AG04450 (cell line): ENCODE data around the gene IQCB1. TPM values are rescaled to one million over a fixed set of nuclear protein-coding genes. Genes with fewer than 3 reads are reported as not detected.

Experiments
- CTCF ChIA-PET: fragments of 300-600, 350-600 bp; formaldehyde crosslinking; extraction: SDS; loops from one replicate; lab custom pipeline; 2022; ENCODE audit warnings: antibody characterized with exemption, inconsistent platforms; lab: Charles Lee
- POLR2A ChIA-PET: fragments of 350-600 bp; formaldehyde crosslinking; extraction: SDS; loops from one replicate; lab custom pipeline; 2021; ENCODE audit warnings: antibody characterized with exemption, inconsistent platforms; lab: Yijun Ruan, JAX
- DNase-seq: peaks from one replicate; pipeline ENCODE4 v3.0.0-alpha.2; 2011; ENCODE audit warnings: low read depth, low spot score
- H3K27ac ChIP-seq: one replicate; pipeline ENCODE4 v1.5.1; 2012; ENCODE audit warnings: low read depth, low read length, control low read depth
- H3K27me3 ChIP-seq: one replicate; pipeline ENCODE4 v1.6.0; 2012; ENCODE audit warnings: low read length; ENCODE audit not compliant: control insufficient read depth, insufficient read depth
- H3K4me3 ChIP-seq: 2 replicates; pipeline ENCODE4 v1.5.1; 2011; ENCODE audit warnings: mild to moderate bottlenecking, low read depth, low read length, control low read depth
- H3K9me3 ChIP-seq: 2 replicates; pipeline ENCODE4 v1.5.1; 2012; ENCODE audit warnings: low read length; ENCODE audit not compliant: control insufficient read depth, insufficient read depth
- CTCF ChIP-seq: IDR thresholded peaks from 2 replicates; pipeline ENCODE4 v1.5.1; 2011; ENCODE audit warnings: low read depth, low read length, control low read depth, inconsistent platforms
- polyA plus RNA-seq: library from polyadenylated mRNA; depleted of rRNA; stranded (reverse); fragments of >200 nt; gene quantifications from 2 replicates; pipeline ENCODE4 v1.2.3, GENCODE V29; 2011; rRNA removed

Gene IQCB1
- polyA plus RNA-seq, 1 experiment, result 19.3 TPM

- H3K9me3 ChIP-seq, result no peaks in the 10 kb centered on the region
- no peak overlapping the region for H3K27ac ChIP-seq
- no peak for DNase-seq
- TF ChIP-seq CTCF, result no peak
- ChIA-PET POLR2A (no interaction called here), CTCF (no interaction called here)
- no peaks in the 10 kb centered on the region for H3K27me3 ChIP-seq
- no peak overlapping the region for H3K4me3 ChIP-seq
Observed at GRCh38 chr3:121722411-121722810, 112.4 kb downstream of the IQCB1 start.

- H3K9me3 ChIP-seq, result no peaks in the 10 kb centered on the region
- CTCF ChIA-PET, result no interaction called here
- POLR2A ChIA-PET, result no interaction called here
- no peak for TF ChIP-seq CTCF
- no peak overlapping the region for H3K27ac ChIP-seq
- no peak for DNase-seq
- no peak overlapping the region for H3K4me3 ChIP-seq
- no peaks in the 10 kb centered on the region for H3K27me3 ChIP-seq
Observed at GRCh38 chr3:121720163-121720562, 114.7 kb downstream of the IQCB1 start.

Other genes with a start within 250 kb of the IQCB1 start
- gene FBXO40, start 241.7 kb downstream of the IQCB1 start, polyA plus RNA-seq, result not detected in 2 replicates
- 0.51 and 0.69 TPM in 2 replicates for gene HCLS1, start 174.2 kb downstream of the IQCB1 start, polyA plus RNA-seq
- 30.3 and 35.7 TPM in 2 replicates for gene GOLGB1, start 85.3 kb downstream of the IQCB1 start, polyA plus RNA-seq
- gene EAF2, start 149 bp upstream of the IQCB1 start, polyA plus RNA-seq, result 1.5 and 2.5 TPM in 2 replicates
- 0.52 and 0.63 TPM in 2 replicates for gene SLC15A2, start 59.3 kb upstream of the IQCB1 start, polyA plus RNA-seq
- not detected in 2 replicates for gene ILDR1, start 187.2 kb upstream of the IQCB1 start, polyA plus RNA-seq
- not detected in 2 replicates for gene CD86, start 220.3 kb upstream of the IQCB1 start, polyA plus RNA-seq